Measurements from ENCODE around the gene NTPCR. TPM values are rescaled to one million over a fixed set of nuclear protein-coding genes. Genes with fewer than 3 reads are reported as not detected.
"Not testable (repeated sequence)": the region's sequence is repeated elsewhere in the genome, so short reads cannot be mapped to it uniquely, and the experiment has no call there.

The NTPCR gene
- total and polyA plus RNA-seq, 8 donors = 35.1 to 68.3 (median 56.8) TPM

- intact Hi-C loops (cut with DNase I) = no loop called here
- Histone ChIP-seq H3K27me3 (no peaks in the 10 kb centered on the region), H3K27ac (no peak overlapping the region), H3K9me3 (no peaks in the 10 kb centered on the region), H3K4me3 (no peak overlapping the region), H3K4me1 (no peaks in the 10 kb centered on the region), H3K36me3 (no peaks in the 10 kb centered on the region)
- TF ChIP-seq CTCF (IDR thresholded peaks at IDR 0.05) = no peak
- no peak for DNase-seq
- no peak for ATAC-seq
Observed at GRCh38 chr1:232908831-232909230, 41.6 kb upstream of the NTPCR start.

- DNase-seq (no peak), ATAC-seq (no peak)
- H3K27ac ChIP-seq = no peak overlapping the region
- no peaks in the 10 kb centered on the region for H3K9me3 ChIP-seq
- H3K4me3 ChIP-seq = no peak overlapping the region
- intact Hi-C loops (cut with DNase I) = no loop called here
- no peaks in the 10 kb centered on the region for H3K27me3 ChIP-seq
- H3K36me3 ChIP-seq = no peaks in the 10 kb centered on the region
- no peaks in the 10 kb centered on the region for H3K4me1 ChIP-seq
- no peak for TF ChIP-seq CTCF (IDR thresholded peaks at IDR 0.05)
Observed at GRCh38 chr1:232909752-232910151, 40.7 kb upstream of the NTPCR start.

- H3K36me3 ChIP-seq = no peaks in the 10 kb centered on the region
- intact Hi-C loops (cut with DNase I) = no loop called here
- ATAC-seq = no peak
Observed at GRCh38 chr1:232911027-232911599, 39.3 kb upstream of the NTPCR start.

GRCh38 chr1:232912845-232913580, 37.4 kb upstream of the NTPCR start:
- intact Hi-C loops (cut with DNase I) = no loop called here
- no peaks in the 10 kb centered on the region for H3K9me3 ChIP-seq
- ATAC-seq (no peak), DNase-seq (no peak)
- H3K27me3 ChIP-seq = no peaks in the 10 kb centered on the region
- H3K36me3 ChIP-seq = no peaks in the 10 kb centered on the region
- H3K27ac ChIP-seq = no peak overlapping the region
- H3K4me3 ChIP-seq = no peak overlapping the region
- TF ChIP-seq CTCF (IDR thresholded peaks at IDR 0.05) = no peak
- H3K4me1 ChIP-seq = no peaks in the 10 kb centered on the region

More at GRCh38 chr1:232911027-232911599, 39.3 kb upstream of the NTPCR start:
- no peaks in the 10 kb centered on the region for H3K27me3 ChIP-seq
- H3K9me3 ChIP-seq = no peaks in the 10 kb centered on the region
- TF ChIP-seq CTCF (IDR thresholded peaks at IDR 0.05) = no peak
- no peak overlapping the region for H3K27ac ChIP-seq
- no peak overlapping the region for H3K4me3 ChIP-seq
- no peaks in the 10 kb centered on the region for H3K4me1 ChIP-seq
- DNase-seq = no peak

- intact Hi-C loops (cut with DNase I) = not testable (repeated sequence)
Observed at GRCh38 chr1:232914271-232914670, 36.1 kb upstream of the NTPCR start.

More at GRCh38 chr1:232914271-232914670, 36.1 kb upstream of the NTPCR start:
- not testable (repeated sequence) for H3K4me3 ChIP-seq, H3K9me3 ChIP-seq, H3K4me1 ChIP-seq, ATAC-seq, DNase-seq, H3K36me3 ChIP-seq, H3K27ac ChIP-seq, H3K27me3 ChIP-seq

Measured in left lung (tissue), 10 donors.